GM21576 (cell line): Measurements from ENCODE around the gene CHCHD10.

ENCODE experiments used
- ATAC-seq: cut with Tn5 transposase; IDR thresholded peaks from one replicate; pipeline ENCODE4 v1.9.1; 2021; ENCODE audit warnings: mild to moderate bottlenecking, moderate library complexity; ENCODE audit not compliant: unreplicated experiment

CHCHD10 gene

GRCh38 chr22:23787910-23788309, 20.1 kb upstream of the CHCHD10 start:
- no peak for ATAC-seq

GRCh38 chr22:23787600-23787896, 19.8 kb upstream of the CHCHD10 start:
- ATAC-seq = peak; percentile 16

GRCh38 chr22:23786752-23787599, 19.2 kb upstream of the CHCHD10 start, which contains the start of gene SMARCB1:
Gene SMARCB1, plus strand, starts transcription at chr22:23786966. Its CDS starts 204 bp downstream, at chr22:23787170.
- ATAC-seq = peak; percentile 64

GRCh38 chr22:23786261-23786710, 18.5 kb upstream of the CHCHD10 start:
- no peak for ATAC-seq

GRCh38 chr22:23784215-23784732, 16.5 kb upstream of the CHCHD10 start:
- ATAC-seq = no peak

- ATAC-seq = no peak
These were observed 15.7 kb upstream of the CHCHD10 start for GRCh38 chr22:23783265-23784150.

- ATAC-seq = no peak
These were observed 14.9 kb upstream of the CHCHD10 start for GRCh38 chr22:23782703-23783102.

GRCh38 chr22:23782252-23782651, 14.5 kb upstream of the CHCHD10 start:
- no peak for ATAC-seq

GRCh38 chr22:23781511-23782183, 13.9 kb upstream of the CHCHD10 start:
- no peak for ATAC-seq

- no peak for ATAC-seq
These were observed 13.3 kb upstream of the CHCHD10 start for GRCh38 chr22:23781065-23781464.

- no peak for ATAC-seq
These were observed 12.5 kb upstream of the CHCHD10 start for GRCh38 chr22:23780146-23780748.

- no peak for ATAC-seq
These were observed 12.0 kb upstream of the CHCHD10 start for GRCh38 chr22:23779731-23780130.

GRCh38 chr22:23779083-23779482, 11.3 kb upstream of the CHCHD10 start:
- no peak for ATAC-seq

GRCh38 chr22:23778577-23778900, 10.8 kb upstream of the CHCHD10 start:
- no peak for ATAC-seq

GRCh38 chr22:23777776-23778576, 10.2 kb upstream of the CHCHD10 start:
- no peak for ATAC-seq

- ATAC-seq = no peak
These were observed 8.1 kb upstream of the CHCHD10 start for GRCh38 chr22:23775779-23776375.

GRCh38 chr22:23774922-23775436, 7.2 kb upstream of the CHCHD10 start:
- no peak for ATAC-seq

- ATAC-seq = no peak
These were observed 6.5 kb upstream of the CHCHD10 start for GRCh38 chr22:23774114-23774921.
